ENCODE data around the gene VPS50.
"Not testable (repeated sequence)": the region's sequence is repeated elsewhere in the genome, so short reads cannot be mapped to it uniquely, and the experiment has no call there.

VPS50 gene

DNA sequence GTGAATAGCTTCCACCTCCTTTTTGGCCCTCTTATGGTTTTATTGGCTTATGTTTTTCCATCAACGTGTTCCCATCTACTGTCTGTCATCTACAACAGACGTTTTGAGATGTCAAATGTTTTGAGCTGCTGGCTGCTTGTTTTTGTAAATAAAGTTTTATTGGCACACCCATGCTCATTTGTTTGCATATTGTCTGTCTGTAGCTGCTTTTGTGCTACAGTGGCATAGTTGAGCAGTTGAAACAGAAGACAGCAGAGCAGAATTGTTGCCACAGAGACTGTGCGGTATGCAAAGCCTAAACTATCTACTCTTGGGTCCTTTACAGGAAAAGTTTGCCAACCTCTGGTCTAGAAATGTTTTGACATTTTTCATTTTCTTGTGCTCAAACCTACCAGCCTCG, 88.7 kb downstream of the VPS50 start:
- Histone ChIP-seq H3K36me3 (peaks cover 11% of the 10 kb centered on the region), H3K4me1 (no peaks in the 10 kb centered on the region), H3K27me3 (no peaks in the 10 kb centered on the region), H4K20me1 (no peaks in the 10 kb centered on the region), H3K9ac (no peak overlapping the region), H3K4me3 (no peak overlapping the region), H3K27ac (no peak overlapping the region), H3K9me3 (no peaks in the 10 kb centered on the region), H3K4me2 (no peak overlapping the region)
- no peak for TF ChIP-seq Cebpa-rat (IDR thresholded peaks at IDR 0.05)

DNA sequence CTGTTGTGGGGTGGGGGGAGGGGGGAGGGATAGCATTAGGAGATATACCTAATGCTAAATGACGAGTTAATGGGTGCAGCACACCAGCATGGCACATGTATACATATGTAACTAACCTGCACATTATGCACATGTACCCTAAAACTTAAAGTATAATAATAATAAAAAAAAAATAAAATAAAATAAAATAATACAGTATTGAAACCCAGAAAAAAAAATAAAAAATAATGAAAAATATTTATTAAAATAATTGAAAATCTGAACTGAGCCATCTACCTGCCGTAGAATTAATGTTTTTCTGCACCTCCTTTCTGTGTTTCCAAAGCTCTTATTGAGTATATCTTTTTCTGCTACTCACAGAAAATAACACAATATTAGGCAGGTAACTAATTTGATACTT, 94.1 kb downstream of the VPS50 start:
- H3K27ac ChIP-seq, H3K36me3 ChIP-seq, H3K4me1 ChIP-seq, H3K4me2 ChIP-seq, H3K27me3 ChIP-seq, H3K9ac ChIP-seq, H3K4me3 ChIP-seq, H3K9me3 ChIP-seq, H4K20me1 ChIP-seq: not testable (repeated sequence)

DNA sequence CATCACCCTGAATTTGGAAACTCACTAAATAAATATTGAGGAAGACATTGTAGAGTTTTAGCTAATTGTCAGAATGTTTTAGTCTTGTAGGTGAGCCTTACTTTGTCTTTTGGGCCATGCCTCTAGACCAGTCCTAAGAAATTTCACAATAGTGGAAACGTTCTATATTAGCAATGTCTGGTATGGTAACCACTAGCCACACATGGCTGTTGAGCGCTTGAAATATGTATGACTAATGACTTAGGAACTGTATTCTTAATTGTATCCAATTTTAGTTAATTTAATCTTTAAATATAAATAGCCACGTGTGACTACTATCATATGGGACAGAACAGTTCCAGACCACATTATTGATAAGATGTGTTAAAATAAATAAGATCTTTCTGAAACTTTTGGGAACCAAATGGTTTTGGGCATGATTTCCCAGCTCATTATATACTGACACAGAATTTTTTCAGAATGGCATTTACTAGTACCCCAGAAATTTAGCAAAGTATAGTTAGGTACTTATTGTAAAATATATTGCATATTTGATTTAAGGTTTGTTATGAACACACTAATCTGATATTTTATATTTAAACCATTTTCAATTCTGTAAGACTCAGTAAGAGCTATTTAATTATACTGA, 95.0 kb downstream of the VPS50 start:
- H3K4me2 ChIP-seq, result no peak overlapping the region

DNA sequence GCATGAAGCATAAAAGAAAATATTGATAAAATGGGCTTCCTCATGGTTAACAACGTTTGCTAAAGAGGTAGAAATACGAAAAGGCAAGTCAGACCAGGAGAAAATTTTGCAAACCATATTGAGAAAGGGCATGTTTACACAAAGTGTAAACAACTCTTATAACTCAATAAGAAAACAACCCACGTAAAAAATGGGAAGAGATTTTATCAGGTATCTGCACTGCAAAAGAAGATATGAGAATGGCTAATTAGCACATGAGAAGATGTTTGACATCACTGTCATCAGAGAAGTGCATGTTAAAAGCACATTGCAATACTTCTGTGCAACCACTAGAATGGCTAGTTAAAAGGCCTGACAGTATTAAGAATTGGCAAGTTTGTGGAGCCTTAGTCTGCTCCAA, 99.5 kb downstream of the VPS50 start:
- no peak overlapping the region for H3K27ac ChIP-seq
- TF ChIP-seq Cebpa-rat (IDR thresholded peaks at IDR 0.05), result no peak
- H3K4me3 ChIP-seq, result no peak overlapping the region
- H3K9me3 ChIP-seq, result no peaks in the 10 kb centered on the region
- no peaks in the 10 kb centered on the region for H3K27me3 ChIP-seq
- no peaks in the 10 kb centered on the region for H4K20me1 ChIP-seq
- H3K4me1 ChIP-seq, result no peaks in the 10 kb centered on the region
- H3K9ac ChIP-seq, result no peak overlapping the region
- no peaks in the 10 kb centered on the region for H3K36me3 ChIP-seq
- H3K4me2 ChIP-seq, result no peak overlapping the region

More for the DNA sequence above, 95.0 kb downstream of the VPS50 start:
- Histone ChIP-seq H3K9me3 (no peaks in the 10 kb centered on the region), H3K4me3 (no peak overlapping the region), H3K27ac (no peak overlapping the region), H3K4me1 (no peaks in the 10 kb centered on the region), H3K36me3 (no peaks in the 10 kb centered on the region), H3K27me3 (no peaks in the 10 kb centered on the region), H4K20me1 (no peaks in the 10 kb centered on the region), H3K9ac (no peak overlapping the region)
- no peak for TF ChIP-seq Cebpa-rat (IDR thresholded peaks at IDR 0.05)

DNA sequence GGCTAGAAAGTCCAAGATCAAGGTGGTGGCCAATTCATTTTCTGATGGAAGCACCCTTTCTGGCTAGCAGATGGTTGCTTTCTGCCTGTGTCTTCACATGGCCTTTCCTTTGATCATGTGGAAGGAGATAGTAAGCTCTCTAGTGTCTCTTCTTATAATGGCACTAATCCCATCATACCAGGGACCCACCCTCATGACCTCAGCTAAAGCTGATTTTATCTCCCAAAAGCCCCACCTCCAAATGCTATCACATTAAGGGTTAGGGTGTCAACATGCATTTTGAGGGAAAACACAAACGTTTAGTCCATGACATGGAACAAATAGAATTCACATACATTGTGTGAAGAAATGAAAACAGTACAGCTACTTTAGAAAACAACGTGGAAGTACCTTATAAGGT, 100.0 kb downstream of the VPS50 start:
- no peaks in the 10 kb centered on the region for H3K36me3 ChIP-seq
- no peak for TF ChIP-seq Cebpa-rat (IDR thresholded peaks at IDR 0.05)
- H3K9me3 ChIP-seq, result no peaks in the 10 kb centered on the region
- H3K27me3 ChIP-seq, result no peaks in the 10 kb centered on the region
- H3K4me1 ChIP-seq, result no peaks in the 10 kb centered on the region
- no peaks in the 10 kb centered on the region for H4K20me1 ChIP-seq
- H3K9ac ChIP-seq, result no peak overlapping the region
- no peak overlapping the region for H3K4me2 ChIP-seq
- H3K4me3 ChIP-seq, result no peak overlapping the region
- H3K27ac ChIP-seq, result no peak overlapping the region

DNA sequence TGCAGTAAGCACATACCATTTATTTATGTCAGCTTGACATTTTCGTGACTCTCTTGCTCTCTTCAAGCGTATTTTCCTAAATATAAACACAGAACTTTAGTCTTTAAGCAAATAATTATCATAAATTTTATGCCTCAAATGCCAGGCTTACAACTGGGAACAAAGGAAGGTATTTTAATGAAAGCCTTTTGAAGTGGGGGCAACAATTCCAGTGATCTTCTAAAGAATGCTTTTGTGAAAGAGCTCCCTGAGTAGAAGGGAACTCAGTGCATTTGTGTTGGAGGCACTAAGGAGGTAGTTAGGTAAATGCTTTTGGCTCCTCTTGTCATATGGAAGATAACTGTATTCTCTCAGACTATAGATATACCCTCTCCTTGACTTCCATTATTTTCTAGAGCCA, 104.9 kb downstream of the VPS50 start:
- no peaks in the 10 kb centered on the region for H3K4me1 ChIP-seq
- no peak overlapping the region for H3K9ac ChIP-seq
- H3K27me3 ChIP-seq, result no peaks in the 10 kb centered on the region
- H3K36me3 ChIP-seq, result peaks cover 15% of the 10 kb centered on the region
- H3K9me3 ChIP-seq, result no peaks in the 10 kb centered on the region
- H3K4me3 ChIP-seq, result no peak overlapping the region
- H3K27ac ChIP-seq, result no peak overlapping the region
- no peak for TF ChIP-seq Cebpa-rat (IDR thresholded peaks at IDR 0.05)
- H3K4me2 ChIP-seq, result no peak overlapping the region
- no peaks in the 10 kb centered on the region for H4K20me1 ChIP-seq

DNA sequence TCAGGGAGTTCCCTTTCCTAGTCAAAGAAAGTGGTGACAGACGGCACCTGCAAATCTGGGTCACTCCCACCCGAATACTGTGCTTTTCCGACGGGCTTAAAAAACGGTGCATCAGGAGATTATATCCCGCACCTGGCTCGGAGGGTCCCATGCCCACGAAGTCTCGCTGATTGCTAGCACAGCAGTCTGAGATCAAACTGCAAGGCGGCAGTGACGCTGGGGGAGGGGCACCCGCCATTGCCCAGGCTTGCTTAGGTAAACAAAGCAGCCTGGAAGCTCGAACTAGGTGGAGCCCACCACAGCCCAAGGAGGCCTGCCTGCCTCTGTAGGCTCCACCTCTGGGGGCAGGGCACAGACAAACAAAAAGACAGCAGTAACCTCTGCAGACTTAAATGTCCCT, 110.0 kb downstream of the VPS50 start:
- not testable (repeated sequence) for H3K27ac ChIP-seq, H3K9me3 ChIP-seq, H3K9ac ChIP-seq, H3K4me2 ChIP-seq, H3K4me1 ChIP-seq, H3K4me3 ChIP-seq, H3K27me3 ChIP-seq, H4K20me1 ChIP-seq
- peaks cover 18% of the 10 kb centered on the region for H3K36me3 ChIP-seq

DNA sequence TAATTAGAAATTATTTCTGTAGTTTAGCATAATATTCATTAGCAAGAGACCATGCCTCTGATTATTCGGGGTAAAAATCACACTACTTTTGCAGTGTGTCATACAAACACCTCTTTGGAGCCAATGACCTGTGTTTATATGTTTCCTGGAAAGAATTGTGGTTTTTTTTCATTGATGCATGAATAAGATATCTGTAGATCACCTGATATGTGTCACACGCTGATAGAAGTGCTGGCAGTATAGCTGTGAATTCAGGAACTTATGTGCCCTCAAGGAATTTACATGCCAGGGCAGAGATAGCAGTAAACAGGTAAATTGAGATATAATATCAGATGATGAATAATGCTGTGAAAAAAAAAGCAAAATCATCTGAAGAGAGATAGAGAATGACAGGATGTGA, 118.2 kb downstream of the VPS50 start:
- H3K27ac ChIP-seq, result no peak overlapping the region
- no peaks in the 10 kb centered on the region for H3K4me1 ChIP-seq
- no peaks in the 10 kb centered on the region for H3K27me3 ChIP-seq
- TF ChIP-seq Cebpa-rat (IDR thresholded peaks at IDR 0.05), result no peak
- H3K36me3 ChIP-seq, result no peaks in the 10 kb centered on the region
- no peaks in the 10 kb centered on the region for H3K9me3 ChIP-seq
- no peak overlapping the region for H3K9ac ChIP-seq
- no peak overlapping the region for H3K4me3 ChIP-seq
- no peaks in the 10 kb centered on the region for H4K20me1 ChIP-seq
- H3K4me2 ChIP-seq, result no peak overlapping the region

DNA sequence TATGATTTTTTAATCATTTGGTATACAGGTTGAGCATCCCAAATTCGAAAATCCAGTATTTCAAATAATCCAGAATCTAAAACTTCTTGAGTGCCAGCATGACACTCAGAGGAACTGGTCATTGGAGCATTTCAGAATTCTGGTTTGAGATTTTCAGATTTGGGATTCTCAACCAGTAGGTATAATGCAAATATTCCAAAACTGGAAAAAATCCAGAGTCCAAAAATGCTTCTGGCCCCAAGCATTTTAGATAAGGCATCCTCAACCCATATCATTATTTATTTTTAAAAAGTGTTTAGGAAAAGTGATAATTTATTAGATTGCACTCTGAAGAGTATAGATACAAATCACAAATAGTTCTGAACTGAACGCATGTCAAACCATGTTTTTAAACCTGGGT, 120.7 kb downstream of the VPS50 start:
- no peak for TF ChIP-seq Cebpa-rat (IDR thresholded peaks at IDR 0.05)
- Histone ChIP-seq H3K27ac (no peak overlapping the region), H3K9ac (no peak overlapping the region), H3K9me3 (no peaks in the 10 kb centered on the region), H3K27me3 (no peaks in the 10 kb centered on the region), H3K4me2 (no peak overlapping the region), H3K4me3 (no peak overlapping the region), H3K4me1 (no peaks in the 10 kb centered on the region), H4K20me1 (no peaks in the 10 kb centered on the region), H3K36me3 (no peaks in the 10 kb centered on the region)

DNA sequence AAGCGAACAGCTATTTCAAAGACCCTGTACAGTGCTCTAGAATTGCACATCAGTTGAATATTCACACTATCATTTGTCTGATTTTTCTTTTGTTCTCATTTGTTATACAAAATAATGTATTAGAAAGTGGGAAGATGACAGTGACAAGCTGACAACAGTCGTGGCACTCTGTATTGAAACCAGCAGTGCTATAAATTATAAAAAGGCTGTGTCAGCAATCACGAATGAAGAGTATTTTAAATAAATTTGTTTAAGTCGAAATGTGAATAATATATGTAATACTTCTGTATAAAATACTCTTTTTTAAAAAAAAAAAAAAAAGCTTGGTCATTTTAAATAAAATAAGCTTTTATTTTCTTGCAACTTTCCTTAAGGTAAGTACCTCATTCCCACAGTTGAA, 122.6 kb downstream of the VPS50 start:
- H3K27me3 ChIP-seq, result no peaks in the 10 kb centered on the region; the same call in 1 of the 2 replicates
- no peak for TF ChIP-seq Cebpa-rat (IDR thresholded peaks at IDR 0.05)
- no peaks in the 10 kb centered on the region for H3K4me1 ChIP-seq
- H3K27ac ChIP-seq, result no peak overlapping the region
- H3K9ac ChIP-seq, result no peak overlapping the region
- H3K9me3 ChIP-seq, result no peaks in the 10 kb centered on the region
- no peaks in the 10 kb centered on the region for H4K20me1 ChIP-seq
- no peak overlapping the region for H3K4me2 ChIP-seq
- H3K4me3 ChIP-seq, result no peak overlapping the region
- peaks cover 4% of the 10 kb centered on the region; the same call in 1 of the 2 replicates for H3K36me3 ChIP-seq

Measured in BLaER1 (cell line).